ENCODE measurements around the gene TMEM144. TPM values are rescaled to one million over a fixed set of nuclear protein-coding genes. Genes with fewer than 3 reads are reported as not detected.
A peak's percentile ranks its signal among the peaks of the same experiment; 100 is the strongest.

The TMEM144 gene
- total and polyA plus RNA-seq, 12 donors = 1.7 to 17.0 (median 13.6) TPM

- Histone ChIP-seq H3K4me3 (no peak overlapping the region), H3K4me1 (peaks cover 0 to 18% (median 7%) of the 10 kb centered on the region in 9 donors), H3K27ac (no peak overlapping the region), H3K9me3 (no peaks in the 10 kb centered on the region), H3K27me3 (no peaks in the 10 kb centered on the region), H3K36me3 (peaks cover 0 to 76% (median 15%) of the 10 kb centered on the region in 9 donors)
- DNase-seq (no peak), ATAC-seq (no peak)
- 73 to 87% methylated on average over 4 of the region's 4 CpGs for WGBS, 2 donors
- intact Hi-C loops (cut with DNase I) = no loop called here
- TF ChIP-seq, protein P1, sequence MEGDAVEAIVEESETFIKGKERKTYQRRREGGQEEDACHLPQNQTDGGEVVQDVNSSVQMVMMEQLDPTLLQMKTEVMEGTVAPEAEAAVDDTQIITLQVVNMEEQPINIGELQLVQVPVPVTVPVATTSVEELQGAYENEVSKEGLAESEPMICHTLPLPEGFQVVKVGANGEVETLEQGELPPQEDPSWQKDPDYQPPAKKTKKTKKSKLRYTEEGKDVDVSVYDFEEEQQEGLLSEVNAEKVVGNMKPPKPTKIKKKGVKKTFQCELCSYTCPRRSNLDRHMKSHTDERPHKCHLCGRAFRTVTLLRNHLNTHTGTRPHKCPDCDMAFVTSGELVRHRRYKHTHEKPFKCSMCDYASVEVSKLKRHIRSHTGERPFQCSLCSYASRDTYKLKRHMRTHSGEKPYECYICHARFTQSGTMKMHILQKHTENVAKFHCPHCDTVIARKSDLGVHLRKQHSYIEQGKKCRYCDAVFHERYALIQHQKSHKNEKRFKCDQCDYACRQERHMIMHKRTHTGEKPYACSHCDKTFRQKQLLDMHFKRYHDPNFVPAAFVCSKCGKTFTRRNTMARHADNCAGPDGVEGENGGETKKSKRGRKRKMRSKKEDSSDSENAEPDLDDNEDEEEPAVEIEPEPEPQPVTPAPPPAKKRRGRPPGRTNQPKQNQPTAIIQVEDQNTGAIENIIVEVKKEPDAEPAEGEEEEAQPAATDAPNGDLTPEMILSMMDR (IDR thresholded peaks at IDR 0.05) = no peak
Measured at GRCh38 chr4:158234671-158235070, 24.4 kb downstream of the TMEM144 start.

DNA sequence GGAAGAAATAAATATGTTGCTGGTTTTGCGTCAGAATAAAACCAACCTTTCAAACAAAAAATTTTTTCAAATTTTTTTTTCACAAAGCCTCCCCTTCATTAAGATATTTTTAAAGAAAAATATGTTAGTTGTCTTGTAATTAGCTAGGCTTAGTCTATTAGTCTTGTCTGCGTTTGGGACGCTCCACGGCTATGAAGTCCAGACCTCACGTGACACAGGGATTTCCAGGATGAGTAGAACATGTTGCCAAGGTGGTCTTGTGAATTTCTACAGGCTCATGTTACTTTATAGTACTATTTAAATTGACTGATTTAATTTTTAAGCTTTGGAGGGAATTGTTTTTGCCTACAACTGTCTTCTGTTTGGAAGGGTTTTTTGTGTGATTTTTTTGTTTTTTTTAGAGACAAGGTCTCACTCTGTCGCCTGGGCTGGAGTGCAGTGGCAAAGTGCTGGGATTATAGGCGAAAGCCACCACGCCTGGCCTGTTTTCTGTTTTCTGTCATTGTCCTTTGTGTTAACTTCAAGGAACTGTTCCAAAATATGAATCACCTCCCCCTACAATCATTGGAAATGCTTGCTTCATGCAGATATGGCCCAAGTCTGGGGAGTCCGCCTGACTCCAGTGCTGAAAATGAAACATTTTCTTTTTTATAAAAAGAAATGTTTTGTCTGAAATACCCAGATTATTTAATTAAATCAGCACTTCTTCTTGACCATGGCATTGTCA is 26.2 kb downstream of the TMEM144 start:
- no peaks in the 10 kb centered on the region for H3K9me3 ChIP-seq
- no peaks in the 10 kb centered on the region for H3K27me3 ChIP-seq
- ATAC-seq (peak in 7 of 8 donors; percentile 58 to 86 (median 69)), DNase-seq (peak in 1 of 2 donors; percentile 26)
- H3K4me1 ChIP-seq = peaks cover 0 to 18% (median 7%) of the 10 kb centered on the region in 9 donors
- peak overlapping the region in 5 of 10 donors; percentile 5 to 47 (median 9) for H3K27ac ChIP-seq
- TF ChIP-seq, protein P1 (IDR thresholded peaks at IDR 0.05) = no peak
- H3K36me3 ChIP-seq = peaks cover 0 to 80% (median 21%) of the 10 kb centered on the region in 9 donors
- H3K4me3 ChIP-seq = no peak overlapping the region
- intact Hi-C loops (cut with DNase I) = no loop called here
- WGBS, 2 donors = 53 to 55% methylated on average over 9 of the region's 9 CpGs

GRCh38 chr4:158238575-158238974 is 28.3 kb downstream of the TMEM144 start:
- Histone ChIP-seq H3K9me3 (no peaks in the 10 kb centered on the region), H3K27ac (no peak overlapping the region), H3K4me3 (no peak overlapping the region), H3K27me3 (no peaks in the 10 kb centered on the region), H3K4me1 (peaks cover 0 to 18% (median 7%) of the 10 kb centered on the region in 9 donors), H3K36me3 (peaks cover 0 to 80% (median 16%) of the 10 kb centered on the region in 9 donors)
- DNase-seq = no peak
- TF ChIP-seq, protein P1 (IDR thresholded peaks at IDR 0.05) = no peak
- intact Hi-C loops (cut with DNase I) = no loop called here
- 90 to 97% methylated on average over 1 of the region's 1 CpG for WGBS, 2 donors
- no peak for ATAC-seq

GRCh38 chr4:158239196-158239595 is 28.9 kb downstream of the TMEM144 start:
- H3K27ac ChIP-seq = no peak overlapping the region
- WGBS, 2 donors = 75 to 77% methylated on average over 2 of the region's 2 CpGs
- DNase-seq (no peak), ATAC-seq (no peak)
- H3K9me3 ChIP-seq = no peaks in the 10 kb centered on the region
- H3K36me3 ChIP-seq = peaks cover 0 to 80% (median 18%) of the 10 kb centered on the region in 9 donors
- no peak overlapping the region for H3K4me3 ChIP-seq
- TF ChIP-seq, protein P1 (IDR thresholded peaks at IDR 0.05) = no peak
- H3K4me1 ChIP-seq = peaks cover 0 to 18% (median 7%) of the 10 kb centered on the region in 9 donors
- intact Hi-C loops (cut with DNase I) = no loop called here
- no peaks in the 10 kb centered on the region for H3K27me3 ChIP-seq

Data from heart right ventricle (tissue), 16 donors.